DND-41 (cell line): ENCODE measurements around the gene CPZ.

Experiments
- EZH2 ChIP-seq: IDR thresholded peaks from 3 replicates; pipeline ENCODE4 v1.6.1; 2012; ENCODE audit warnings: borderline replicate concordance, low read depth, mild to moderate bottlenecking, moderate library complexity, low read length, inconsistent platforms; ENCODE audit not compliant: severe bottlenecking
- TF ChIP-seq, protein P1 (sequence below): IDR thresholded peaks from 2 replicates; pipeline ENCODE4 v1.5.1; 2012; ENCODE audit warnings: borderline replicate concordance, low read length, moderate library complexity, mild to moderate bottlenecking; ENCODE audit not compliant: poor library complexity, severe bottlenecking; ENCODE audit errors: extremely low read depth

DNA sequence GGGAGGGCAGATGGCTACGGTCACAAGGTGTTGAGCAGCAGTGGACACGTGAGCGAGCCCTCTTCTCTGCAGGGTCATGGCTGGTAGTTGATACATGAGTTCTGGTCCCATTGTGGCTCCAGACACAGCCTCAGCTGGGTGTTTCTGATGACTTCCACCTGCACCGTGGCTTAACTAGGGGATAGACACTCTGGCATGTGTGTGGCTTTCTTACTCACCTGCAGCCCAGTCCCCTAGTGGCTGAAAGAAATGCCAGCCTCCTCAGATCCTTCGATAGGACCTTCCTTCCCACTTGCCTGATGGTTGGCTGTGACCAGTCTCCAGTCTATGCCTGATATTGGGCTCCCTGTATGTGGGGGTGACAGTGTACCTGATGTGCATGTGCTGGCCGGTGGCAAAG, 7.4 kb upstream of the CPZ start:
- TF ChIP-seq, protein P1, sequence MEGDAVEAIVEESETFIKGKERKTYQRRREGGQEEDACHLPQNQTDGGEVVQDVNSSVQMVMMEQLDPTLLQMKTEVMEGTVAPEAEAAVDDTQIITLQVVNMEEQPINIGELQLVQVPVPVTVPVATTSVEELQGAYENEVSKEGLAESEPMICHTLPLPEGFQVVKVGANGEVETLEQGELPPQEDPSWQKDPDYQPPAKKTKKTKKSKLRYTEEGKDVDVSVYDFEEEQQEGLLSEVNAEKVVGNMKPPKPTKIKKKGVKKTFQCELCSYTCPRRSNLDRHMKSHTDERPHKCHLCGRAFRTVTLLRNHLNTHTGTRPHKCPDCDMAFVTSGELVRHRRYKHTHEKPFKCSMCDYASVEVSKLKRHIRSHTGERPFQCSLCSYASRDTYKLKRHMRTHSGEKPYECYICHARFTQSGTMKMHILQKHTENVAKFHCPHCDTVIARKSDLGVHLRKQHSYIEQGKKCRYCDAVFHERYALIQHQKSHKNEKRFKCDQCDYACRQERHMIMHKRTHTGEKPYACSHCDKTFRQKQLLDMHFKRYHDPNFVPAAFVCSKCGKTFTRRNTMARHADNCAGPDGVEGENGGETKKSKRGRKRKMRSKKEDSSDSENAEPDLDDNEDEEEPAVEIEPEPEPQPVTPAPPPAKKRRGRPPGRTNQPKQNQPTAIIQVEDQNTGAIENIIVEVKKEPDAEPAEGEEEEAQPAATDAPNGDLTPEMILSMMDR, result peak; percentile 25
- TF ChIP-seq EZH2, result no peak
